GM23338 (cell line): ENCODE results near the gene BSPH1. TPM values are rescaled to one million over a fixed set of nuclear protein-coding genes. Genes with fewer than 3 reads are reported as not detected.

Experiments used
- ATAC-seq: fragments of 200-7000 bp; cut with Tn5 transposase; 3 replicates; pipeline ENCODE4 v1.9.1; 2020
- DNase-seq: peaks from one replicate; pipeline ENCODE4 v3.0.0-alpha.2; 2015; ENCODE audit warnings: low spot score
- H2AFZ ChIP-seq: fragments of 200-600 bp; sonication (generic); 2 replicates; pipeline ENCODE4 v1.8.0; 2016; ENCODE audit warnings: antibody characterized with exemption, mild to moderate bottlenecking, moderate library complexity
- H3F3A ChIP-seq: fragments of 200-600 bp; sonication (generic); replicated peaks from 2 replicates; pipeline ENCODE4 v1.8.0; 2017; ENCODE audit warnings: antibody characterized with exemption, mixed run types, low read depth
- H3K27ac ChIP-seq: fragments of 200-600 bp; sonication (generic); 2 replicates; pipeline ENCODE4 v1.6.1; 2016; ENCODE audit warnings: low read depth
- H3K27me3 ChIP-seq: fragments of 200-600 bp; sonication (generic); 2 replicates; pipeline ENCODE4 v1.8.0; 2016; ENCODE audit warnings: mild to moderate bottlenecking, mixed run types, moderate library complexity; ENCODE audit not compliant: insufficient read depth
- H3K36me3 ChIP-seq: fragments of 200-600 bp; sonication (generic); 2 replicates; pipeline ENCODE4 v1.8.0; 2016; ENCODE audit warnings: mild to moderate bottlenecking; ENCODE audit not compliant: insufficient read depth
- H3K4me1 ChIP-seq: fragments of 200-600 bp; sonication (generic); 2 replicates; pipeline ENCODE4 v1.8.0; 2016; ENCODE audit warnings: mild to moderate bottlenecking, moderate library complexity; ENCODE audit not compliant: insufficient read depth
- H3K4me2 ChIP-seq: fragments of 200-600 bp; sonication (generic); 2 replicates; pipeline ENCODE4 v1.7.1; 2017; ENCODE audit warnings: mixed run types
- H3K4me3 ChIP-seq: fragments of 200-600 bp; sonication (generic); 2 replicates; pipeline ENCODE4 v1.6.1; 2016; ENCODE audit warnings: mixed run types
- H3K79me2 ChIP-seq: fragments of 200-600 bp; sonication (generic); replicated peaks from 2 replicates; pipeline ENCODE4 v1.8.0; 2017; ENCODE audit warnings: mild to moderate bottlenecking; ENCODE audit not compliant: insufficient read depth
- H3K9me2 ChIP-seq: fragments of 200-600 bp; sonication (generic); 2 replicates; pipeline ENCODE4 v1.8.0; 2017; ENCODE audit not compliant: insufficient read depth
- H4K20me1 ChIP-seq: fragments of 200-600 bp; sonication (generic); replicated peaks from 2 replicates; pipeline ENCODE4 v1.8.0; 2017; ENCODE audit warnings: mild to moderate bottlenecking; ENCODE audit not compliant: insufficient read depth
- H3K27ac Mint-ChIP-seq: 2 replicates; pipeline ENCODE4 v1.8.0; 2020; ENCODE audit warnings: inconsistent platforms, mild to moderate bottlenecking, moderate library complexity, mixed read lengths
- H3K27me3 Mint-ChIP-seq: 3 replicates; pipeline ENCODE4 v1.8.0; 2022; ENCODE audit warnings: low read depth, mild to moderate bottlenecking, moderate library complexity, mixed read lengths, inconsistent platforms; ENCODE audit not compliant: insufficient read depth, poor library complexity
- H3K36me3 Mint-ChIP-seq: 3 replicates; pipeline ENCODE4 v1.8.0; 2021; ENCODE audit warnings: low read depth, mild to moderate bottlenecking, inconsistent platforms, moderate library complexity, mixed read lengths
- H3K4me1 Mint-ChIP-seq: 3 replicates; pipeline ENCODE4 v1.8.0; 2020; ENCODE audit warnings: mild to moderate bottlenecking, inconsistent platforms, mixed read lengths
- H3K4me3 Mint-ChIP-seq: 3 replicates; pipeline ENCODE4 v1.8.0; 2021; ENCODE audit warnings: moderate library complexity, mild to moderate bottlenecking, inconsistent platforms, mixed read lengths
- H3K9me3 Mint-ChIP-seq: 3 replicates; pipeline ENCODE4 v1.8.0; 2020; ENCODE audit warnings: moderate library complexity, mild to moderate bottlenecking, inconsistent platforms, mixed read lengths
- CREB1 ChIP-seq: fragments of 250-450 bp; sonication (Bioruptor Pico); IDR thresholded peaks from 2 replicates; pipeline ENCODE4 v1.5.0; 2020; ENCODE audit warnings: low read depth, mild to moderate bottlenecking, moderate library complexity
- ETS1 ChIP-seq: IDR thresholded peaks from 2 replicates; pipeline ENCODE4 v1.6.1; 2016; ENCODE audit warnings: antibody characterized with exemption
- EZH2 ChIP-seq: fragments of 200-600 bp; sonication (generic); IDR thresholded peaks from one replicate; pipeline ENCODE4 v1.8.0; 2017; ENCODE audit warnings: antibody characterized with exemption, mild to moderate bottlenecking, low read depth; ENCODE audit not compliant: unreplicated experiment
- EZH2phosphoT487 ChIP-seq: fragments of 200-600 bp; sonication (generic); IDR thresholded peaks from one replicate; pipeline ENCODE4 v1.8.1; 2018; ENCODE audit warnings: antibody characterized with exemption; ENCODE audit not compliant: unreplicated experiment
- JUNB ChIP-seq: IDR thresholded peaks from one replicate; pipeline ENCODE4 v1.6.1; 2016; ENCODE audit warnings: antibody characterized with exemption; ENCODE audit not compliant: unreplicated experiment
- NANOG ChIP-seq: IDR thresholded peaks from 2 replicates; pipeline ENCODE4 v1.6.1; 2016; ENCODE audit warnings: antibody characterized with exemption, borderline replicate concordance
- POLR2AphosphoS5 ChIP-seq: IDR thresholded peaks from 2 replicates; pipeline ENCODE4 v1.6.1; 2016; ENCODE audit warnings: antibody characterized with exemption, low read depth
- STAT1 ChIP-seq: IDR thresholded peaks from one replicate; pipeline ENCODE4 v1.6.1; 2016; ENCODE audit warnings: antibody characterized with exemption; ENCODE audit not compliant: unreplicated experiment
- ZNF114 ChIP-seq: fragments of 250-450 bp; sonication (Bioruptor Pico); IDR thresholded peaks from 2 replicates; pipeline ENCODE4 v1.5.0; 2020; ENCODE audit warnings: mild to moderate bottlenecking, moderate library complexity
- ZNF331 ChIP-seq: fragments of 250-450 bp; sonication (Bioruptor Pico); IDR thresholded peaks from 2 replicates; pipeline ENCODE4 v1.5.0; 2020; ENCODE audit warnings: low read depth, mild to moderate bottlenecking, moderate library complexity
- polyA plus RNA-seq: library from polyadenylated mRNA; unstranded; fragments of >200 nt; fragmentation: Nextera tagmentation; extraction: Ambion mirVana; gene quantifications from 2 replicates; pipeline ENCODE4 v1.2.1, GENCODE V29; 2016
- total RNA-seq: library from RNA; depleted of rRNA; stranded (reverse); fragments of >200 nt; shearing (Covaris generic); gene quantifications from 2 replicates; pipeline ENCODE4 v1.2.3, GENCODE V29; 2014
- TF ChIP-seq, protein P1 (sequence below): fragments of 250-450 bp; sonication (Bioruptor Pico); IDR thresholded peaks from 2 replicates; pipeline ENCODE4 v1.5.0; 2020; ENCODE audit warnings: mild to moderate bottlenecking, moderate library complexity
- TF ChIP-seq, protein P2 (sequence below): IDR thresholded peaks from one replicate; pipeline ENCODE4 v1.6.1; 2018; ENCODE audit warnings: antibody characterized with exemption; ENCODE audit not compliant: unreplicated experiment
- TF ChIP-seq, protein P3 (sequence below), 2 experiments: fragments of 200-600 bp in 1 of 2; sonication (generic) in 1 of 2; conservative IDR thresholded peaks; 2 replicates each; pipeline versions ENCODE4 v1.5.1 to v1.6.1; 2016 to 2017; ENCODE audit warnings: antibody characterized with exemption in 2 of 2, low read depth in 2 of 2, mild to moderate bottlenecking in 2 of 2, moderate library complexity in 1 of 2

BSPH1 gene
- total and polyA plus RNA-seq, 2 experiments from 2014 or later, result not detected

DNA sequence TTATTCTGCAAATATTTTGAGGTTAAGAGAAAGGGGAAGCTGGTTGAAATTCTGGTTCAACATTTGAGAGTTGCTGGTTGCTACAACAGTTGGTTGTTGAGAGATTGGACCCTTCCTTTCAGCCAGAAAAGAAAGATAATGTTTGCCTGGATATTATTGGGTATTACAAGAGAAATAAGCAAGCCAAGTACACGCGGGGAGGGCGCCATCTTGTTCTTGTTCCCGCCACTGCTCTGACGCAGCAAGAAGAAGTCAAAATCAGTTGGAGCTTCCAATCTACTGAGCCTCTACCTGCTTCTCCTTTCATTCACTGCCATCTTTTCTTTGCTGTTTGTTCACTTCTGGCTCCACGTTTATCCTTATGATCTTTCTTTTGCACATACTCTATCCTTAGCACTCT is 18.4 kb downstream of the BSPH1 start:
- Mint-ChIP-seq H3K27me3 (no peaks in the 10 kb centered on the region), H3K9me3 (peaks cover 2% of the 10 kb centered on the region; the same call in 2 of the 3 replicates), H3K27ac (no peak overlapping the region), H3K4me1 (no peaks in the 10 kb centered on the region), H3K4me3 (no peak overlapping the region), H3K36me3 (no peaks in the 10 kb centered on the region)
- no peaks in the 10 kb centered on the region for H3F3A ChIP-seq
- ATAC-seq, result no peak
- no peak overlapping the region for H3K4me3 ChIP-seq
- no peaks in the 10 kb centered on the region for H3K36me3 ChIP-seq
- peak overlapping the region; percentile 52 for H2AFZ ChIP-seq
- no peak overlapping the region for H3K27ac ChIP-seq
- H4K20me1 ChIP-seq, result no peaks in the 10 kb centered on the region
- TF ChIP-seq, protein P1, sequence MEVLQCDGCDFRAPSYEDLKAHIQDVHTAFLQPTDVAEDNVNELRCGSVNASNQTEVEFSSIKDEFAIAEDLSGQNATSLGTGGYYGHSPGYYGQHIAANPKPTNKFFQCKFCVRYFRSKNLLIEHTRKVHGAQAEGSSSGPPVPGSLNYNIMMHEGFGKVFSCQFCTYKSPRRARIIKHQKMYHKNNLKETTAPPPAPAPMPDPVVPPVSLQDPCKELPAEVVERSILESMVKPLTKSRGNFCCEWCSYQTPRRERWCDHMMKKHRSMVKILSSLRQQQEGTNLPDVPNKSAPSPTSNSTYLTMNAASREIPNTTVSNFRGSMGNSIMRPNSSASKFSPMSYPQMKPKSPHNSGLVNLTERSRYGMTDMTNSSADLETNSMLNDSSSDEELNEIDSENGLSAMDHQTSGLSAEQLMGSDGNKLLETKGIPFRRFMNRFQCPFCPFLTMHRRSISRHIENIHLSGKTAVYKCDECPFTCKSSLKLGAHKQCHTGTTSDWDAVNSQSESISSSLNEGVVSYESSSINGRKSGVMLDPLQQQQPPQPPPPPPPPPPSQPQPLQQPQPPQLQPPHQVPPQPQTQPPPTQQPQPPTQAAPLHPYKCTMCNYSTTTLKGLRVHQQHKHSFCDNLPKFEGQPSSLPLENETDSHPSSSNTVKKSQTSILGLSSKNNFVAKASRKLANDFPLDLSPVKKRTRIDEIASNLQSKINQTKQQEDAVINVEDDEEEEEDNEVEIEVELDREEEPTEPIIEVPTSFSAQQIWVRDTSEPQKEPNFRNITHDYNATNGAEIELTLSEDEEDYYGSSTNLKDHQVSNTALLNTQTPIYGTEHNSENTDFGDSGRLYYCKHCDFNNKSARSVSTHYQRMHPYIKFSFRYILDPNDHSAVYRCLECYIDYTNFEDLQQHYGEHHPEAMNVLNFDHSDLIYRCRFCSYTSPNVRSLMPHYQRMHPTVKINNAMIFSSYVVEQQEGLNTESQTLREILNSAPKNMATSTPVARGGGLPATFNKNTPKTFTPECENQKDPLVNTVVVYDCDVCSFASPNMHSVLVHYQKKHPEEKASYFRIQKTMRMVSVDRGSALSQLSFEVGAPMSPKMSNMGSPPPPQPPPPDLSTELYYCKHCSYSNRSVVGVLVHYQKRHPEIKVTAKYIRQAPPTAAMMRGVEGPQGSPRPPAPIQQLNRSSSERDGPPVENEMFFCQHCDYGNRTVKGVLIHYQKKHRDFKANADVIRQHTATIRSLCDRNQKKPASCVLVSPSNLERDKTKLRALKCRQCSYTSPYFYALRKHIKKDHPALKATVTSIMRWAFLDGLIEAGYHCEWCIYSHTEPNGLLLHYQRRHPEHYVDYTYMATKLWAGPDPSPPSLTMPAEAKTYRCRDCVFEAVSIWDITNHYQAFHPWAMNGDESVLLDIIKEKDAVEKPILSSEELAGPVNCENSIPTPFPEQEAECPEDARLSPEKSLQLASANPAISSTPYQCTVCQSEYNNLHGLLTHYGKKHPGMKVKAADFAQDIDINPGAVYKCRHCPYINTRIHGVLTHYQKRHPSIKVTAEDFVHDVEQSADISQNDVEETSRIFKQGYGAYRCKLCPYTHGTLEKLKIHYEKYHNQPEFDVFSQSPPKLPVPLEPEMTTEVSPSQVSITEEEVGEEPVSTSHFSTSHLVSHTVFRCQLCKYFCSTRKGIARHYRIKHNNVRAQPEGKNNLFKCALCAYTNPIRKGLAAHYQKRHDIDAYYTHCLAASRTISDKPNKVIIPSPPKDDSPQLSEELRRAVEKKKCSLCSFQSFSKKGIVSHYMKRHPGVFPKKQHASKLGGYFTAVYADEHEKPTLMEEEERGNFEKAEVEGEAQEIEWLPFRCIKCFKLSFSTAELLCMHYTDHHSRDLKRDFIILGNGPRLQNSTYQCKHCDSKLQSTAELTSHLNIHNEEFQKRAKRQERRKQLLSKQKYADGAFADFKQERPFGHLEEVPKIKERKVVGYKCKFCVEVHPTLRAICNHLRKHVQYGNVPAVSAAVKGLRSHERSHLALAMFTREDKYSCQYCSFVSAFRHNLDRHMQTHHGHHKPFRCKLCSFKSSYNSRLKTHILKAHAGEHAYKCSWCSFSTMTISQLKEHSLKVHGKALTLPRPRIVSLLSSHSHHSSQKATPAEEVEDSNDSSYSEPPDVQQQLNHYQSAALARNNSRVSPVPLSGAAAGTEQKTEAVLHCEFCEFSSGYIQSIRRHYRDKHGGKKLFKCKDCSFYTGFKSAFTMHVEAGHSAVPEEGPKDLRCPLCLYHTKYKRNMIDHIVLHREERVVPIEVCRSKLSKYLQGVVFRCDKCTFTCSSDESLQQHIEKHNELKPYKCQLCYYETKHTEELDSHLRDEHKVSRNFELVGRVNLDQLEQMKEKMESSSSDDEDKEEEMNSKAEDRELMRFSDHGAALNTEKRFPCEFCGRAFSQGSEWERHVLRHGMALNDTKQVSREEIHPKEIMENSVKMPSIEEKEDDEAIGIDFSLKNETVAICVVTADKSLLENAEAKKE (CRISPR knock-in tag), result no peak
- TF ChIP-seq POLR2AphosphoS5 (no peak), EZH2 (no peak), JUNB (no peak), STAT1 (no peak), EZH2phosphoT487 (no peak), CREB1 (CRISPR knock-in tag) (no peak), ETS1 (no peak), ZNF331 (no peak), ZNF114 (CRISPR knock-in tag) (no peak), NANOG (no peak)
- TF ChIP-seq, protein P2, sequence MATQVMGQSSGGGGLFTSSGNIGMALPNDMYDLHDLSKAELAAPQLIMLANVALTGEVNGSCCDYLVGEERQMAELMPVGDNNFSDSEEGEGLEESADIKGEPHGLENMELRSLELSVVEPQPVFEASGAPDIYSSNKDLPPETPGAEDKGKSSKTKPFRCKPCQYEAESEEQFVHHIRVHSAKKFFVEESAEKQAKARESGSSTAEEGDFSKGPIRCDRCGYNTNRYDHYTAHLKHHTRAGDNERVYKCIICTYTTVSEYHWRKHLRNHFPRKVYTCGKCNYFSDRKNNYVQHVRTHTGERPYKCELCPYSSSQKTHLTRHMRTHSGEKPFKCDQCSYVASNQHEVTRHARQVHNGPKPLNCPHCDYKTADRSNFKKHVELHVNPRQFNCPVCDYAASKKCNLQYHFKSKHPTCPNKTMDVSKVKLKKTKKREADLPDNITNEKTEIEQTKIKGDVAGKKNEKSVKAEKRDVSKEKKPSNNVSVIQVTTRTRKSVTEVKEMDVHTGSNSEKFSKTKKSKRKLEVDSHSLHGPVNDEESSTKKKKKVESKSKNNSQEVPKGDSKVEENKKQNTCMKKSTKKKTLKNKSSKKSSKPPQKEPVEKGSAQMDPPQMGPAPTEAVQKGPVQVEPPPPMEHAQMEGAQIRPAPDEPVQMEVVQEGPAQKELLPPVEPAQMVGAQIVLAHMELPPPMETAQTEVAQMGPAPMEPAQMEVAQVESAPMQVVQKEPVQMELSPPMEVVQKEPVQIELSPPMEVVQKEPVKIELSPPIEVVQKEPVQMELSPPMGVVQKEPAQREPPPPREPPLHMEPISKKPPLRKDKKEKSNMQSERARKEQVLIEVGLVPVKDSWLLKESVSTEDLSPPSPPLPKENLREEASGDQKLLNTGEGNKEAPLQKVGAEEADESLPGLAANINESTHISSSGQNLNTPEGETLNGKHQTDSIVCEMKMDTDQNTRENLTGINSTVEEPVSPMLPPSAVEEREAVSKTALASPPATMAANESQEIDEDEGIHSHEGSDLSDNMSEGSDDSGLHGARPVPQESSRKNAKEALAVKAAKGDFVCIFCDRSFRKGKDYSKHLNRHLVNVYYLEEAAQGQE, result no peak
- TF ChIP-seq, protein P3, sequence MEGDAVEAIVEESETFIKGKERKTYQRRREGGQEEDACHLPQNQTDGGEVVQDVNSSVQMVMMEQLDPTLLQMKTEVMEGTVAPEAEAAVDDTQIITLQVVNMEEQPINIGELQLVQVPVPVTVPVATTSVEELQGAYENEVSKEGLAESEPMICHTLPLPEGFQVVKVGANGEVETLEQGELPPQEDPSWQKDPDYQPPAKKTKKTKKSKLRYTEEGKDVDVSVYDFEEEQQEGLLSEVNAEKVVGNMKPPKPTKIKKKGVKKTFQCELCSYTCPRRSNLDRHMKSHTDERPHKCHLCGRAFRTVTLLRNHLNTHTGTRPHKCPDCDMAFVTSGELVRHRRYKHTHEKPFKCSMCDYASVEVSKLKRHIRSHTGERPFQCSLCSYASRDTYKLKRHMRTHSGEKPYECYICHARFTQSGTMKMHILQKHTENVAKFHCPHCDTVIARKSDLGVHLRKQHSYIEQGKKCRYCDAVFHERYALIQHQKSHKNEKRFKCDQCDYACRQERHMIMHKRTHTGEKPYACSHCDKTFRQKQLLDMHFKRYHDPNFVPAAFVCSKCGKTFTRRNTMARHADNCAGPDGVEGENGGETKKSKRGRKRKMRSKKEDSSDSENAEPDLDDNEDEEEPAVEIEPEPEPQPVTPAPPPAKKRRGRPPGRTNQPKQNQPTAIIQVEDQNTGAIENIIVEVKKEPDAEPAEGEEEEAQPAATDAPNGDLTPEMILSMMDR (conservative IDR thresholded peaks at IDR 0.05; ENCODE audit: low read depth in 2 of 2), result no peak
- H3K27me3 ChIP-seq, result no peaks in the 10 kb centered on the region
- H3K79me2 ChIP-seq, result no peaks in the 10 kb centered on the region
- H3K4me1 ChIP-seq, result no peaks in the 10 kb centered on the region
- no peak for DNase-seq
- no peaks in the 10 kb centered on the region for H3K9me2 ChIP-seq
- no peak overlapping the region for H3K4me2 ChIP-seq
